T-helper 2 cell treated with Interferon-gamma antibody and Interleukin-4, amounts not matched to agents 5 μg/mL and 100 μg/mL, for 36 hours (primary cell): ENCODE results near the gene SUPT16H.
"Not testable (repeated sequence)": the region's sequence is repeated elsewhere in the genome, so short reads cannot be mapped to it uniquely, and the experiment has no call there.

Source experiments
- DNase-seq: peaks from one replicate; pipeline ENCODE4 v3.0.0; 2021; ENCODE audit warnings: low spot score
- H3K27ac Mint-ChIP-seq: one replicate; pipeline ENCODE4 v1.8.0; 2021; ENCODE audit warnings: mild to moderate bottlenecking, mixed read lengths
- H3K27me3 Mint-ChIP-seq: one replicate; pipeline ENCODE4 v1.8.0; 2021; ENCODE audit warnings: low read depth, mixed read lengths
- H3K36me3 Mint-ChIP-seq: one replicate; pipeline ENCODE4 v1.8.0; 2021; ENCODE audit warnings: low read depth, mixed read lengths
- H3K4me1 Mint-ChIP-seq: one replicate; pipeline ENCODE4 v1.8.0; 2021; ENCODE audit warnings: low read depth, mixed read lengths
- H3K4me3 Mint-ChIP-seq: one replicate; pipeline ENCODE4 v1.8.0; 2022; ENCODE audit warnings: mild to moderate bottlenecking, moderate library complexity, mixed read lengths
- H3K9me3 Mint-ChIP-seq: one replicate; pipeline ENCODE4 v1.8.0; 2021; ENCODE audit warnings: mixed read lengths

The SUPT16H gene

DNA sequence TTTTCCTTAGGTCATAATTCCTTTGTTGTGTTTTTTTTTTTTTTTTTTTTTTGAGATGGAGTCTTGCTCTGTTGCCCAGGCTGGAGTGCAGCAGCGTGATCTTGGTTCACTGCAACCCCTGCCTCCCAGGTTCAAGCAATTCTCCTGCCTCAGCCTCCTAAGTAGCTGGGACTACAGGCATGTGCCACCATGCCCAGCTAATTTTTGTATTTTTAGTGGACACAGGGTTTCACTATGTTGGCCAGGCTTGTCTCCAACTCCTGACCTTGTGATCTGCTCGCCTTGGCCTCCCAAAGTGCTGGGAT is 81.0 kb downstream of the SUPT16H start:
- H3K4me1 Mint-ChIP-seq, H3K36me3 Mint-ChIP-seq, H3K4me3 Mint-ChIP-seq, H3K9me3 Mint-ChIP-seq, H3K27ac Mint-ChIP-seq, DNase-seq: not testable (repeated sequence)
- H3K27me3 Mint-ChIP-seq = peaks cover 28% of the 10 kb centered on the region

DNA sequence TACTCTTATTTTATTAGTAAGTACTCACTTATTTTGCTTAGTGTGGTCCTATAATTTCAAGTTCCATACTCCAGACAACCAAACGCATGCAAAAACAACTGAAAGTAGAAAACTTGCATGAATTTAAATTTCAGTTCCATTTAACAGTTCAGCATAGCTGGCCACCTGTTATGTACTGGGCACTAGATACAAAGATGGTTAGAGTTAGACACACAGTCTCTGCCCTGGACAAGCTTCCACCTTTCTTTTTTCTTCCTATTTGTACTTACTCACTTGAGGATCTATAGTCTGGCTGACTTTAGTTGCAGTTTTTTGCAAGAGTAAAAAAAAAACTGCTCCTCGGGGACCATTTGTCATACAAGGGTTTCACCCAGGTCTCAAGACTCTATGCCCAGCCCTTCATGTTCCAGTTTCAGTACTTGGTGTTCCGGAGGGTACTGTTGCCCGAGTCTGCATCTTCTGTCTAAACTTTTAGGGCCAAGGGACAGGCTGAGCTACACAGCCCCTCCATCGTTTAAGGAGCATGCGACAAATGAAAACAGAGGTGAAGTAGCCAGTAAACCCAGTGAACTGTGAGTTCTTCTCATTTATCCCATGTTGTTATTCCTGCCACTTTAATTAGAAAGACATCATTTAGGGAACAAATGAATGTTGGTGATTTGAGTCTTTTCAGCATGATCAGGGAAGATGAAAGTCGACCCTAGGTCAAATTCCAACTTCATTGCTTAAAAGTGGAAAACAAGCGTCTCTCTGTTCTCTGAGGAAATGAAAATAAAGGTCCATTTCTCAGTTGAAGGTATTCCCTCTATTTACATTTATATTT is 81.6 kb downstream of the SUPT16H start:
- Mint-ChIP-seq H3K4me3 (no peak overlapping the region), H3K9me3 (no peaks in the 10 kb centered on the region), H3K36me3 (no peaks in the 10 kb centered on the region), H3K27ac (no peak overlapping the region), H3K27me3 (peaks cover 28% of the 10 kb centered on the region), H3K4me1 (peaks cover 7% of the 10 kb centered on the region)
- no peak for DNase-seq
